H9 (cell line): ENCODE measurements around the gene PCGF3. TPM values are rescaled to one million over a fixed set of nuclear protein-coding genes. Genes with fewer than 3 reads are reported as not detected.
A peak's percentile ranks its signal among the peaks of the same experiment; 100 is the strongest.

Experiments used
- DNase-seq: peaks from one replicate; pipeline ENCODE4 v3.0.0-alpha.2; 2017
- H2AFZ ChIP-seq: one replicate; pipeline ENCODE4 v1.6.1; 2013; ENCODE audit warnings: mild to moderate bottlenecking, low read length, control low read depth, moderate library complexity
- H2AK5ac ChIP-seq: 2 replicates; pipeline ENCODE4 v1.6.1; 2013; ENCODE audit warnings: low read length, control low read depth, mixed read lengths; ENCODE audit not compliant: insufficient read length
- H2BK120ac ChIP-seq: one replicate; pipeline ENCODE4 v1.6.1; 2013; ENCODE audit warnings: low read depth, mild to moderate bottlenecking, low read length, control low read depth, inconsistent platforms; ENCODE audit not compliant: poor library complexity, severe bottlenecking
- H2BK12ac ChIP-seq: 2 replicates; pipeline ENCODE4 v1.6.1; 2013; ENCODE audit warnings: low read length, control low read depth, mixed read lengths, low read depth; ENCODE audit not compliant: insufficient read length
- H2BK15ac ChIP-seq: 2 replicates; pipeline ENCODE4 v1.6.1; 2013; ENCODE audit warnings: low read depth, low read length, control low read depth
- H2BK20ac ChIP-seq: one replicate; pipeline ENCODE4 v1.6.1; 2013; ENCODE audit warnings: low read depth, mild to moderate bottlenecking, low read length, control low read depth, inconsistent platforms; ENCODE audit not compliant: poor library complexity, severe bottlenecking
- H2BK5ac ChIP-seq: 2 replicates; pipeline ENCODE4 v1.6.1; 2013; ENCODE audit warnings: low read length, control low read depth, mixed read lengths; ENCODE audit not compliant: insufficient read length
- H3K14ac ChIP-seq: 2 replicates; pipeline ENCODE4 v1.6.1; 2013; ENCODE audit warnings: low read length, control low read depth; ENCODE audit not compliant: insufficient read depth
- H3K18ac ChIP-seq: 2 replicates; pipeline ENCODE4 v1.6.1; 2013; ENCODE audit warnings: low read depth, mild to moderate bottlenecking, mixed read lengths, low read length, control low read depth; ENCODE audit not compliant: insufficient read length
- H3K23ac ChIP-seq: 2 replicates; pipeline ENCODE4 v1.6.1; 2013; ENCODE audit warnings: low read length, control low read depth, mixed read lengths, low read depth; ENCODE audit not compliant: insufficient read length
- H3K23me2 ChIP-seq: 2 replicates; pipeline ENCODE4 v1.6.1; 2013; ENCODE audit warnings: low read depth, mild to moderate bottlenecking, mixed read lengths, low read length, control low read depth; ENCODE audit not compliant: insufficient read length, poor library complexity, severe bottlenecking
- H3K27ac ChIP-seq: 2 replicates; pipeline ENCODE4 v1.5.1; 2013; ENCODE audit warnings: low read length, control low read depth, mixed read lengths, low read depth; ENCODE audit not compliant: insufficient read length
- H3K27me3 ChIP-seq: 2 replicates; pipeline ENCODE4 v1.6.1; 2013; ENCODE audit warnings: low read length, control low read depth, inconsistent platforms; ENCODE audit not compliant: insufficient read depth
- H3K4ac ChIP-seq: 2 replicates; pipeline ENCODE4 v1.6.1; 2013; ENCODE audit warnings: low read depth, mild to moderate bottlenecking, control low read depth, inconsistent platforms, low read length, moderate library complexity
- H3K4me1 ChIP-seq: 2 replicates; pipeline ENCODE4 v1.6.1; 2013; ENCODE audit warnings: low read length, control low read depth, inconsistent platforms; ENCODE audit not compliant: insufficient read depth
- H3K4me2 ChIP-seq: 2 replicates; pipeline ENCODE4 v1.6.1; 2013; ENCODE audit warnings: low read length, control low read depth, mixed read lengths; ENCODE audit not compliant: insufficient read length, insufficient read depth
- H3K56ac ChIP-seq: 2 replicates; pipeline ENCODE4 v1.6.1; 2013; ENCODE audit warnings: low read depth, mild to moderate bottlenecking, mixed read lengths, low read length, control low read depth; ENCODE audit not compliant: insufficient read length
- H3K79me1 ChIP-seq: 2 replicates; pipeline ENCODE4 v1.6.1; 2013; ENCODE audit warnings: low read depth, mild to moderate bottlenecking, moderate library complexity, low read length, control low read depth, inconsistent platforms; ENCODE audit not compliant: insufficient read depth, poor library complexity, severe bottlenecking
- H3K79me2 ChIP-seq: 2 replicates; pipeline ENCODE4 v1.6.1; 2013; ENCODE audit warnings: low read length, control low read depth, inconsistent platforms; ENCODE audit not compliant: insufficient read depth
- H3K9ac ChIP-seq: 2 replicates; pipeline ENCODE4 v1.6.1; 2013; ENCODE audit warnings: low read length, control low read depth, mixed read lengths; ENCODE audit not compliant: insufficient read length; ENCODE audit errors: extremely low read depth
- H3K9me3 ChIP-seq: one replicate; pipeline ENCODE4 v1.6.1; 2013; ENCODE audit warnings: low read depth, low read length, inconsistent platforms; ENCODE audit not compliant: control insufficient read depth
- H3T11ph ChIP-seq: one replicate; pipeline ENCODE4 v1.6.1; 2013; ENCODE audit warnings: mild to moderate bottlenecking, low read length, control low read depth, inconsistent platforms
- H4K20me1 ChIP-seq: one replicate; pipeline ENCODE4 v1.6.1; 2013; ENCODE audit not compliant: control insufficient read depth, insufficient read length, insufficient read depth
- H4K5ac ChIP-seq: 2 replicates; pipeline ENCODE4 v1.6.1; 2013; ENCODE audit warnings: low read depth, mild to moderate bottlenecking, mixed read lengths, low read length, control low read depth; ENCODE audit not compliant: insufficient read length
- H4K8ac ChIP-seq: replicated peaks from 2 replicates; pipeline ENCODE4 v1.6.1; 2013; ENCODE audit warnings: low read length, control low read depth, mixed read lengths, low read depth; ENCODE audit not compliant: insufficient read length
- H4K91ac ChIP-seq: 2 replicates; pipeline ENCODE4 v1.6.1; 2013; ENCODE audit warnings: low read depth, mild to moderate bottlenecking, moderate library complexity, mixed read lengths, low read length, control low read depth; ENCODE audit not compliant: insufficient read length
- H3K27ac Mint-ChIP-seq, 3 experiments: 2 replicates in 2 of 3; 3 replicates in 1 of 3; pipeline ENCODE4 v1.8.0; 2020 to 2021; ENCODE audit warnings: mixed read lengths in 3 of 3, mild to moderate bottlenecking in 1 of 3, moderate library complexity in 1 of 3
- H3K27me3 Mint-ChIP-seq: 2 replicates; pipeline ENCODE4 v1.8.0; 2021; ENCODE audit warnings: low read depth, mild to moderate bottlenecking, moderate library complexity, mixed read lengths
- H3K36me3 Mint-ChIP-seq, 3 experiments: 2 replicates in 2 of 3; 3 replicates in 1 of 3; pipeline ENCODE4 v1.8.0; 2020 to 2021; ENCODE audit warnings: low read depth in 3 of 3, mixed read lengths in 3 of 3; ENCODE audit not compliant: insufficient read depth in 1 of 3
- H3K4me1 Mint-ChIP-seq, 2 experiments: 2 replicates each; pipeline ENCODE4 v1.8.0; 2020; ENCODE audit warnings: mixed read lengths in 2 of 2
- H3K4me3 Mint-ChIP-seq, 2 experiments: 2 replicates in 1 of 2; 3 replicates in 1 of 2; pipeline ENCODE4 v1.8.0; 2020 to 2021; ENCODE audit warnings: mild to moderate bottlenecking in 2 of 2, mixed read lengths in 2 of 2, moderate library complexity in 1 of 2
- H3K9me3 Mint-ChIP-seq, 2 experiments: 2 replicates in 1 of 2; 3 replicates in 1 of 2; pipeline ENCODE4 v1.8.0; 2020; ENCODE audit warnings: mild to moderate bottlenecking in 2 of 2, mixed read lengths in 2 of 2, moderate library complexity in 1 of 2
- CTCF ChIP-seq: fragments of 200-600 bp; sonication (generic); conservative IDR thresholded peaks from 3 replicates; pipeline ENCODE4 v1.8.0; 2021; ENCODE audit warnings: antibody characterized with exemption, mild to moderate bottlenecking
- WGBS: extraction: QIAGEN DNeasy Blood & Tissue Kit; methylation state at CpG from one replicate; pipeline ENCODE4 v1.1.7; 2013; ENCODE audit warnings: missing lambda C conversion rate, low lambda C conversion rate, mixed read lengths; ENCODE audit not compliant: insufficient read length; ENCODE audit errors: extremely low coverage; 5-methylcytosine and 5-hydroxymethylcytosine counted together
- total RNA-seq: library from RNA; stranded (reverse); gene quantifications from 2 replicates; pipeline ENCODE4 v1.2.1, GENCODE V29; 2021

PCGF3 gene
- total RNA-seq, 1 experiment from 2014 or later = 43.1 TPM

GRCh38 chr4:674172-675035 is 31.2 kb upstream of the PCGF3 start, which contains the start of the genes ATP5ME and MYL5:
ATP5ME (minus strand) TSS chr4:674276; CDS start chr4:674247, 29 bp downstream.
MYL5 (plus strand) TSS chr4:674542; CDS start chr4:678027, 3,485 bp downstream.
- H4K5ac ChIP-seq = peak within 1 kb of the TSS; percentile 64
- H3K23ac ChIP-seq = no peak within 1 kb of the TSS
- H3K27ac Mint-ChIP-seq = peak within 1 kb of the TSS; percentile 44 to 98 (median 90); a peak in 6 of 7 replicates
- H3K14ac ChIP-seq = peak within 1 kb of the TSS; percentile 84
- peak within 1 kb of the TSS; percentile 25 for H4K8ac ChIP-seq
- no peak within 1 kb of the TSS for H2BK20ac ChIP-seq
- peaks cover 6 to 11% of the 10 kb centered on the region in 2 experiments for H3K4me1 Mint-ChIP-seq
- H3K4ac ChIP-seq = no peak within 1 kb of the TSS; the same call in 1 of the 2 replicates
- H2AFZ ChIP-seq = no peak within 1 kb of the TSS
- peaks cover 8% of the 10 kb centered on the region for H3K27me3 Mint-ChIP-seq
- no peak within 1 kb of the TSS for H2BK12ac ChIP-seq
- H3K56ac ChIP-seq = peak within 1 kb of the TSS; percentile 85
- H2BK5ac ChIP-seq = no peak within 1 kb of the TSS
- H3T11ph ChIP-seq = no peak within 1 kb of the TSS
- H3K27me3 ChIP-seq = no peaks in the 10 kb centered on the region
- peaks cover 14% of the 10 kb centered on the region for H3K23me2 ChIP-seq
- peaks cover 4% of the 10 kb centered on the region for H4K20me1 ChIP-seq
- peak; percentile 97 for DNase-seq
- H3K27ac ChIP-seq = no peak within 1 kb of the TSS
- H3K4me2 ChIP-seq = peak within 1 kb of the TSS; percentile 96
- TF ChIP-seq CTCF = peak; percentile 98
- 0 out of 2 replicates have a peak, but pooled peaks cover 3% of the 10 kb centered on the region for H3K4me1 ChIP-seq
- no peak within 1 kb of the TSS for H4K91ac ChIP-seq
- no peak within 1 kb of the TSS for H2AK5ac ChIP-seq
- peak within 1 kb of the TSS; percentile 86 for H3K18ac ChIP-seq
- H3K9ac ChIP-seq = peak within 1 kb of the TSS; percentile 92
- H2BK15ac ChIP-seq = no peak within 1 kb of the TSS
- peaks cover 5% of the 10 kb centered on the region; the same call in 1 of the 2 replicates for H3K79me2 ChIP-seq
- peak within 1 kb of the TSS; percentile 93 to 96 for H3K4me3 Mint-ChIP-seq
- peaks cover 3% of the 10 kb centered on the region for H3K79me1 ChIP-seq
- no peaks in the 10 kb centered on the region; a peak in 1 of 5 replicates for H3K9me3 Mint-ChIP-seq
- no peaks in the 10 kb centered on the region for H3K9me3 ChIP-seq
- no CpG with 5 or more reads among the region's 84 CpGs for WGBS
- H3K36me3 Mint-ChIP-seq = peaks cover 21 to 31% (median 29%) of the 10 kb centered on the region in 3 experiments
- no peak within 1 kb of the TSS for H2BK120ac ChIP-seq
